ENCODE measurements around the gene KIAA1328. TPM values are rescaled to one million over a fixed set of nuclear protein-coding genes. Genes with fewer than 3 reads are reported as not detected.

KIAA1328 gene
- total RNA-seq, 1 donor from 2014 or later = 5.8 TPM

DNA sequence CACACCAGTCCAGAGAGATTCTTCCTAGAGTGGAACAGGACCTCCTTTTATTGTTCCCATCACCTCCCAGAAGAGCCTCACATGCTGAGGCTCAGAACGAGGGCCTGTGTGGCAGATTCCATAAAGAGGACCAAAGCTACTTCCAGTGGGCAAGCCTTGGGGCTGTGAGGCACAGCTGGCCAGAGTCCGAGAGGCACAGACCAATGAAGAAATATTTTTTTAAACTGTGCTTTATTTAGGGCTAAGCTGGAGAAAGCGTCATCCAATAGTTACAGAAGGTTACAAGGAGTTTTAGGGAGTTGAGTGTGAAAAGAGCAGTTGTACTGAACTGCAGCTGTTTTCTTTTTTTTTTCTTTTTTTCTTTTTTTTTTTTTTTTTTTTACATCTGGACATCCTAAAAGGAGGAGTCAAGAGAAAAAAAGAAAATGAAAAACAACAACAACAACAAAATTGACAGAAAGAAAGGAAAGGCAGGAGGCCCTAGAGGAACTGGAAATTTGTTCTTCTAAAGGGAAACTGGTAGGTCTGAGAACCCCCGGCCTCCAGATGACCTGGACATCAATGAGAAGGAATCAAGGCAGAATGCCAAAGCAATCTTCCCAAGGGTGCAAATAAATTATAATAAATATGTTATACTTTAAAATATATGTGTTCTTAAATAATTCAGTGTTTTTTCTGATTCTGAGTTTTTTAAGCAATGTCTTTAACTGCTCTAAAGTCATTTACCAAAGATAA, 414.1 kb downstream of the KIAA1328 start:
- no peaks in the 10 kb centered on the region for H3K27me3 ChIP-seq (ENCODE audit: control insufficient read depth, insufficient read depth, low read length)
- H3K4me3 ChIP-seq (ENCODE audit: low read depth, low read length) = no peak overlapping the region
- DNase-seq (ENCODE audit: low read depth) (no peak), FAIRE-seq (no peak)
- no peaks in the 10 kb centered on the region for H3K36me3 ChIP-seq (ENCODE audit: control insufficient read depth, insufficient read depth, low read length)
- TF ChIP-seq CTCF (IDR thresholded peaks at IDR 0.05; ENCODE audit: insufficient read depth, low read length, severe bottlenecking) = no peak

GRCh38 chr18:37243741-37244140, 414.8 kb downstream of the KIAA1328 start:
- Histone ChIP-seq H3K27me3 (ENCODE audit: control insufficient read depth, insufficient read depth, low read length) (no peaks in the 10 kb centered on the region), H3K36me3 (ENCODE audit: control insufficient read depth, insufficient read depth, low read length) (no peaks in the 10 kb centered on the region), H3K4me3 (ENCODE audit: low read depth, low read length) (no peak overlapping the region)
- FAIRE-seq = no peak
- DNase-seq (ENCODE audit: low read depth) = no peak
- TF ChIP-seq CTCF (IDR thresholded peaks at IDR 0.05; ENCODE audit: insufficient read depth, low read length, severe bottlenecking) = no peak

DNA sequence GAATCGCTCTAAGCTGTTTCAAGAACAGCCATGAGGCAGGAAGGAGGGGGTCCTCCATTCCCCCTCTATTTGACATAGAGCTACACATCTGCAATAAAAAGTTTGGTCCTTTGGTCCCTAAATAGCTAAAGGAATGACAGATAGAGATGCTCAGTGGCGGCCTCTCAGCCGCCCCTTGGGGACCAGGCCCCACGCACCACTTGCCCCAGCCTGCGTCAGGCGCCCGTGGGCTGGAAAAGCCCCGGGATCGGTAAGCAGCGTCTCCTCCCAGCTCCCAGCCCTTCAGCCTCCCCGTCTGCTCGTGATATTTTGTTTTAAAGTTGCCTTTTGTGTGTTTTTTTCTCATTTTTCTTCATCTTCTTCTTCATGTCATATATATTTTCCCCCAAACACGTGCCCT, 415.7 kb downstream of the KIAA1328 start:
- no peak for FAIRE-seq
- Histone ChIP-seq H3K27me3 (ENCODE audit: control insufficient read depth, insufficient read depth, low read length) (no peaks in the 10 kb centered on the region), H3K4me3 (ENCODE audit: low read depth, low read length) (no peak overlapping the region), H3K36me3 (ENCODE audit: control insufficient read depth, insufficient read depth, low read length) (no peaks in the 10 kb centered on the region)
- TF ChIP-seq CTCF (IDR thresholded peaks at IDR 0.05; ENCODE audit: insufficient read depth, low read length, severe bottlenecking) = no peak
- no peak for DNase-seq (ENCODE audit: low read depth)

DNA sequence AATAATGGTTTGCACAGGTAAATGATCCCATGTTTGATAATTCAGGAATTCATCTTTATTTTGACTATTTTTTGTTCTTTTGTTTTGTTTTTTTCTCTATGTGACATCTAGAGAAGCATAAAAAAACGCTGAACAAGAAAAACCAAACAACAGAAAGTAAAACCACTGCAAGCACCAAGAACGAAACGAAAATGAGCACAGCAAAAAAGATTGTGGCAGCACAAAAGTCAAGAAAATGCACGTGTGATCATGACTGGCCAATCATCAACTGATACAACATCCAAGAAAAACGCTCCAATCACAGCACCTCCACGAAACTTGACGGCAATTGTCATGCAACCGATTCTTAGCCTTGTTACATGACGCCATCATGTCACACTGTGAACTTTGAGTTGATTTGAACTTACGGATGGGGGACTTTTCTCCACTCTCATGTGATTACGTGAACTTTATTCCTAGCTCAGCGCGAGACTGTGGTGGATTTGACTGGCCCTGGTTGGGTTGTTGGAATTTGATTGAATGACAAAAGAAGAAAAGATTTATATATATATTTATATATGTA, 417.9 kb downstream of the KIAA1328 start:
- TF ChIP-seq CTCF (IDR thresholded peaks at IDR 0.05; ENCODE audit: insufficient read depth, low read length, severe bottlenecking) = no peak
- Histone ChIP-seq H3K4me3 (ENCODE audit: low read depth, low read length) (no peak overlapping the region), H3K27me3 (ENCODE audit: control insufficient read depth, insufficient read depth, low read length) (no peaks in the 10 kb centered on the region), H3K36me3 (ENCODE audit: control insufficient read depth, insufficient read depth, low read length) (no peaks in the 10 kb centered on the region)
- DNase-seq (ENCODE audit: low read depth) (no peak), FAIRE-seq (no peak)

DNA sequence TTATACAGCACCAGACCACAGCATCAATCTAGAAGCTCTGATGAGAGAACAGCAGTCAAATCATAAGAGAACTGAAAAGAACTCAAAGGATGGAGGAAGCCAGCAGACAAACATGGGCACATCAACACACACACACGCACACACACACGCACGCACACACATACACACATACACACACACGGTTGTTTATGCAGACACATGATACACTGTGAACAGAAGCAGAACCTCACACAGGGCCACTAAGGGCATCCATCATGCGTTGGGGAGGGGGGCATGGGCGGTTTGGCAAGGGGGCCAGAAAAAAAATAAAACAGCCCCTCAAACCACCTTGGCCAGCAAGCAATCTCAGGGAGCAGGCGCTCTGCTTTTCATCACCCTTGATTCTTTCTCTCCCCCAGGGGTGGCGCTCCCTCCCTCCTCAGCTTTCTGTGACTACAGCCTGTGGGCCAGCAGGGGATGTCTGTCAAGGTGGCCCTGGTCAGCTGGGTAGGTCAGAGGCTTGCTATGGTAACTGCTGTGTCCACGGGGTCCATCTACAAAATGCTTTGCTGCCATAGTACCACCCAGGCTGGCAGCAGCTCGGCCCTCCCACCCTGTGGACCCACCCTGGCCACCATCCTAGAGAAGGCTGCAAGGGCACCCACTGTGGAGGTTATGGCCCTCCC, 418.7 kb downstream of the KIAA1328 start:
- no peaks in the 10 kb centered on the region for H3K36me3 ChIP-seq (ENCODE audit: control insufficient read depth, insufficient read depth, low read length)
- TF ChIP-seq CTCF (IDR thresholded peaks at IDR 0.05; ENCODE audit: insufficient read depth, low read length, severe bottlenecking) = no peak
- H3K27me3 ChIP-seq (ENCODE audit: control insufficient read depth, insufficient read depth, low read length) = no peaks in the 10 kb centered on the region
- FAIRE-seq (no peak), DNase-seq (ENCODE audit: low read depth) (no peak)
- no peak overlapping the region for H3K4me3 ChIP-seq (ENCODE audit: low read depth, low read length)
